Endodermal cell (in vitro differentiated cells): ENCODE results near the gene TRPM3. TPM values are rescaled to one million over a fixed set of nuclear protein-coding genes. Genes with fewer than 3 reads are reported as not detected.

Source experiments
- DNase-seq: peaks from one replicate; pipeline ENCODE4 v3.0.0-alpha.2; 2017
- H3K27ac ChIP-seq: 2 replicates; pipeline ENCODE4 v1.5.1; 2013; ENCODE audit warnings: mild to moderate bottlenecking, low read depth, low read length, moderate library complexity
- H3K27me3 ChIP-seq: 2 replicates; pipeline ENCODE4 v1.6.1; 2013; ENCODE audit warnings: mild to moderate bottlenecking, low read length, moderate library complexity; ENCODE audit not compliant: insufficient read depth, control insufficient read depth, poor library complexity, severe bottlenecking
- H3K36me3 ChIP-seq: 2 replicates; pipeline ENCODE4 v1.7.0; 2013; ENCODE audit warnings: mild to moderate bottlenecking, low read length, moderate library complexity; ENCODE audit not compliant: control insufficient read depth, insufficient read depth
- H3K4me1 ChIP-seq: one replicate; pipeline ENCODE4 v1.7.0; 2013; ENCODE audit warnings: low read length; ENCODE audit not compliant: control insufficient read depth, insufficient read depth
- H3K4me3 ChIP-seq: 2 replicates; pipeline ENCODE4 v1.5.1; 2013; ENCODE audit warnings: mild to moderate bottlenecking, low read length, moderate library complexity
- H3K9ac ChIP-seq: 2 replicates; pipeline ENCODE4 v1.6.1; 2013; ENCODE audit warnings: mild to moderate bottlenecking, low read length, moderate library complexity; ENCODE audit not compliant: poor library complexity, severe bottlenecking; ENCODE audit errors: extremely low read depth
- H3K9me3 ChIP-seq: 2 replicates; pipeline ENCODE4 v1.6.1; 2013; ENCODE audit warnings: mild to moderate bottlenecking, low read length, moderate library complexity; ENCODE audit not compliant: control insufficient read depth
- H3K27ac Mint-ChIP-seq: 2 replicates; pipeline ENCODE4 v1.8.0; 2020; ENCODE audit warnings: mixed read lengths
- H3K27me3 Mint-ChIP-seq: 2 replicates; pipeline ENCODE4 v1.8.0; 2021; ENCODE audit warnings: mild to moderate bottlenecking, mixed read lengths; ENCODE audit not compliant: insufficient read depth
- H3K36me3 Mint-ChIP-seq: 2 replicates; pipeline ENCODE4 v1.8.0; 2020; ENCODE audit warnings: low read depth, mixed read lengths
- H3K4me1 Mint-ChIP-seq: 2 replicates; pipeline ENCODE4 v1.8.0; 2020; ENCODE audit warnings: mixed read lengths
- H3K4me3 Mint-ChIP-seq: 2 replicates; pipeline ENCODE4 v1.8.0; 2020; ENCODE audit warnings: mild to moderate bottlenecking, moderate library complexity, mixed read lengths
- H3K9me3 Mint-ChIP-seq: 2 replicates; pipeline ENCODE4 v1.8.0; 2020; ENCODE audit warnings: mild to moderate bottlenecking, mixed read lengths
- WGBS, 2 experiments: methylation state at CpG; one replicate each; pipeline versions ENCODE4 v1.1.5 to v1.1.7; 2013; ENCODE audit warnings: missing lambda C conversion rate in 2 of 2, mixed read lengths in 1 of 2; ENCODE audit not compliant: insufficient coverage in 1 of 2, insufficient read length in 1 of 2; 5-methylcytosine and 5-hydroxymethylcytosine counted together
- total RNA-seq, 2 donors: library from RNA; stranded (reverse); fragmentation: NEBNext Ultra II Directional in 1 of 2; extraction: Animal tissue kit (Norgen Biotek cat#: 25700) in 1 of 2; gene quantifications; 2 replicates in 1 of 2; 3 replicates in 1 of 2; pipeline ENCODE4 v1.2.1, GENCODE V29; 2021
- TF ChIP-seq, protein P1 (sequence below): fragments of 200-600 bp; sonication (generic); conservative IDR thresholded peaks from 2 replicates; pipeline ENCODE4 v1.5.0; 2021; ENCODE audit warnings: antibody characterized with exemption, mild to moderate bottlenecking

The TRPM3 gene
- total RNA-seq, 2 donors from 2014 or later: 1.8 to 2.5 TPM

DNA sequence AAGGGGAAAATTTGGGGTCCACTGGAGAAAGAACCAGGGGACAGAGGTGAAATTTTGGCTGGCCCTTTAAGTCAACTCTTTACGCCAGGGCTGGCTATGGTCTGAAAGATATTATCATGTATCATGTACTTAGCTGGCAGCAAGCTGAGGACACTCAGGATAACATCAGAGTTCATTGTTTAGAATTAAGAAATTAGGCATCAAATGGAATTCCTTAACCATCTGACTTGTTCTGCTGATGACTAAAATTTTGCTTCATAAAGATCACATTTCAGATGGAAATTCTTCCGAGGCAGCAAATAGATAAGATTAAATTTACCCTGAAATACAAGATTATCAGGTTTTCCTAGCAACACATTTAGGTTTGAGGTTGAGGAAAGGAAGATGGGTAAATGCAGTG, 437.6 kb downstream of the TRPM3 start:
- 88 to 100% methylated on average over 1 to 2 of the region's 2 CpGs for WGBS, 2 experiments
- H3K9me3 ChIP-seq: no peaks in the 10 kb centered on the region
- Mint-ChIP-seq H3K27me3 (no peaks in the 10 kb centered on the region), H3K36me3 (no peaks in the 10 kb centered on the region), H3K9me3 (no peaks in the 10 kb centered on the region), H3K4me1 (no peaks in the 10 kb centered on the region), H3K4me3 (no peak overlapping the region), H3K27ac (no peak overlapping the region)
- no peak overlapping the region for H3K27ac ChIP-seq
- no peak overlapping the region for H3K9ac ChIP-seq
- no peak for DNase-seq
- H3K4me1 ChIP-seq: no peaks in the 10 kb centered on the region
- H3K27me3 ChIP-seq: no peaks in the 10 kb centered on the region
- TF ChIP-seq, protein P1, sequence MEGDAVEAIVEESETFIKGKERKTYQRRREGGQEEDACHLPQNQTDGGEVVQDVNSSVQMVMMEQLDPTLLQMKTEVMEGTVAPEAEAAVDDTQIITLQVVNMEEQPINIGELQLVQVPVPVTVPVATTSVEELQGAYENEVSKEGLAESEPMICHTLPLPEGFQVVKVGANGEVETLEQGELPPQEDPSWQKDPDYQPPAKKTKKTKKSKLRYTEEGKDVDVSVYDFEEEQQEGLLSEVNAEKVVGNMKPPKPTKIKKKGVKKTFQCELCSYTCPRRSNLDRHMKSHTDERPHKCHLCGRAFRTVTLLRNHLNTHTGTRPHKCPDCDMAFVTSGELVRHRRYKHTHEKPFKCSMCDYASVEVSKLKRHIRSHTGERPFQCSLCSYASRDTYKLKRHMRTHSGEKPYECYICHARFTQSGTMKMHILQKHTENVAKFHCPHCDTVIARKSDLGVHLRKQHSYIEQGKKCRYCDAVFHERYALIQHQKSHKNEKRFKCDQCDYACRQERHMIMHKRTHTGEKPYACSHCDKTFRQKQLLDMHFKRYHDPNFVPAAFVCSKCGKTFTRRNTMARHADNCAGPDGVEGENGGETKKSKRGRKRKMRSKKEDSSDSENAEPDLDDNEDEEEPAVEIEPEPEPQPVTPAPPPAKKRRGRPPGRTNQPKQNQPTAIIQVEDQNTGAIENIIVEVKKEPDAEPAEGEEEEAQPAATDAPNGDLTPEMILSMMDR: no peak
- no peaks in the 10 kb centered on the region for H3K36me3 ChIP-seq
- no peak overlapping the region for H3K4me3 ChIP-seq

DNA sequence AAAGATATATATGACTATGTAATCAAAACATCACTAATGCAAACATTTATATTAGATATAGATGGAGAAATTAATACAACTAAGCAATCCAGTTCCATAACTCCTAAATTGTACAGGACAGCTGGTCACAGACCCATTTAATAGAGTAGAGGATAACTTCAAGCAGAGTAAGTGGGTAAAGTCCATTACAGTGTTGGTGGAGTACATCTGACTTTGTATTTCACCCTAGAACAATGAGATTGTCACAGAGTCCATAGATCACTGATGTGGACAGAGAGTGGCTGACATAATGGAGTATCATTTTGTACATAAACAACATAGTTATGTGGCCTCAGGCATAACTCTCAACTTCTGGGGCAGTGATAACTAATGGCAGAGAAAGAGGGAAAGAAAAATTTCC, 439.1 kb downstream of the TRPM3 start:
- no peak for DNase-seq
- no peak overlapping the region for H3K4me3 Mint-ChIP-seq

DNA sequence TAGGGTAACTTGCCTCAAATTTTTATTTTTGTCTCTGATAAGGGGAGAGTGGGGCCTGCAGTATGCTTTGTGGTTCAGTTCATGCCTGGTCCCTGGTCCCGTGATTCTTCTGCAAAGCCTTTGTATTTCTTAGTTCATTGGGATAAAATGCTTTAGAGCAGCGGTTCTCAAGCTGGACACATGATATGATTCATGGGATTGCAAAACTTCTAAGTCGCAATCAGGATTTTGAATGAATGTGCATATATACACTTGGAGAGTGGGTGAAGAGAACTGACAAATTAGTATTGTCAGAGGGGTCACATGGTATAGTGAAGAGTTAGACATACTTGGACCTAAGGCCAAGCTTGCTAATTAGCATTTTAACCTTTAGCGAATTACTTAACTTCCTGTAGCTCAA, 441.6 kb downstream of the TRPM3 start:
- H3K9ac ChIP-seq: no peak overlapping the region
- no peaks in the 10 kb centered on the region for H3K36me3 ChIP-seq
- no peaks in the 10 kb centered on the region for H3K9me3 ChIP-seq
- DNase-seq: no peak
- H3K27me3 ChIP-seq: no peaks in the 10 kb centered on the region
- H3K4me3 ChIP-seq: no peak overlapping the region
- no peak overlapping the region for H3K27ac Mint-ChIP-seq
- no peaks in the 10 kb centered on the region for H3K27me3 Mint-ChIP-seq
- H3K36me3 Mint-ChIP-seq: no peaks in the 10 kb centered on the region
- WGBS, 2 experiments: 92 to 100% methylated on average over 2 to 4 of the region's 4 CpGs
- no peaks in the 10 kb centered on the region for H3K4me1 Mint-ChIP-seq
- no peaks in the 10 kb centered on the region for H3K9me3 Mint-ChIP-seq
- H3K4me3 Mint-ChIP-seq: no peak overlapping the region
- H3K4me1 ChIP-seq: no peaks in the 10 kb centered on the region
- H3K27ac ChIP-seq: no peak overlapping the region
- TF ChIP-seq, protein P1: no peak

More for the DNA sequence above, 439.1 kb downstream of the TRPM3 start:
- H3K9me3 Mint-ChIP-seq: no peaks in the 10 kb centered on the region
- H3K27me3 Mint-ChIP-seq: no peaks in the 10 kb centered on the region
- Histone ChIP-seq H3K9ac (no peak overlapping the region), H3K4me3 (no peak overlapping the region), H3K9me3 (no peaks in the 10 kb centered on the region), H3K4me1 (no peaks in the 10 kb centered on the region), H3K27ac (no peak overlapping the region), H3K27me3 (no peaks in the 10 kb centered on the region), H3K36me3 (no peaks in the 10 kb centered on the region)
- no peaks in the 10 kb centered on the region for H3K36me3 Mint-ChIP-seq
- H3K27ac Mint-ChIP-seq: no peak overlapping the region
- H3K4me1 Mint-ChIP-seq: no peaks in the 10 kb centered on the region
- TF ChIP-seq, protein P1: no peak
